ENCODE measurements around the gene KLF13.
A peak's percentile ranks its signal among the peaks of the same experiment; 100 is the strongest.

The KLF13 gene

GRCh38 chr15:31317421-31318327, 9.0 kb upstream of the KLF13 start:
- DNase-seq, result no peak

- DNase-seq, result no peak
Observed at GRCh38 chr15:31318429-31318828, 8.2 kb upstream of the KLF13 start.

GRCh38 chr15:31320022-31320421, 6.6 kb upstream of the KLF13 start:
- no peak for DNase-seq

GRCh38 chr15:31321418-31321817, 5.2 kb upstream of the KLF13 start:
- no peak for DNase-seq

GRCh38 chr15:31322504-31322903, 4.1 kb upstream of the KLF13 start:
- no peak for DNase-seq

GRCh38 chr15:31323627-31324026, 3.0 kb upstream of the KLF13 start:
- no peak for DNase-seq

- DNase-seq, result no peak
Observed at GRCh38 chr15:31324186-31324585, 2.4 kb upstream of the KLF13 start.

GRCh38 chr15:31324806-31325594, 1.6 kb upstream of the KLF13 start:
- DNase-seq, result no peak

- DNase-seq, result peak; percentile 44
Observed at GRCh38 chr15:31325595-31326155, 960 bp upstream of the KLF13 start.

- peak; percentile 69 for DNase-seq
Observed at GRCh38 chr15:31326875-31327668, 437 bp downstream of the KLF13 start.

GRCh38 chr15:31327669-31328427, 1.2 kb downstream of the KLF13 start:
- DNase-seq, result peak; percentile 71

- DNase-seq, result peak; percentile 71
Observed at GRCh38 chr15:31328428-31328968, 1.9 kb downstream of the KLF13 start.

- no peak for DNase-seq
Observed at GRCh38 chr15:31328969-31329639, 2.5 kb downstream of the KLF13 start.

GRCh38 chr15:31329640-31330010, 3.0 kb downstream of the KLF13 start:
- DNase-seq, result no peak

- no peak for DNase-seq
Observed at GRCh38 chr15:31330111-31330785, 3.6 kb downstream of the KLF13 start.

GRCh38 chr15:31330836-31331235, 4.2 kb downstream of the KLF13 start:
- DNase-seq, result no peak

- DNase-seq, result no peak
Observed at GRCh38 chr15:31331389-31331788, 4.8 kb downstream of the KLF13 start.

- no peak for DNase-seq
Observed at GRCh38 chr15:31332020-31332680, 5.5 kb downstream of the KLF13 start.

- no peak for DNase-seq
Observed at GRCh38 chr15:31332681-31333071, 6.0 kb downstream of the KLF13 start.

GRCh38 chr15:31333119-31333518, 6.5 kb downstream of the KLF13 start:
- no peak for DNase-seq

All from activated CD4-positive, alpha-beta T cell treated with anti-CD3 and anti-CD28 coated beads, Interleukin-10, Interleukin-2, amounts not matched to agents 100 ng/mL and 50 ng/mL, durations not matched to agents 16 hours and 8 hours (primary cell).